Astrocyte of the hippocampus (primary cell): ENCODE measurements around the gene UGGT1.
"Not testable (repeated sequence)": the region's sequence is repeated elsewhere in the genome, so short reads cannot be mapped to it uniquely, and the experiment has no call there.

ENCODE experiments used
- DNase-seq: peaks from one replicate; pipeline ENCODE4 v3.0.0; 2011; ENCODE audit warnings: low read depth, low spot score

The UGGT1 gene

DNA sequence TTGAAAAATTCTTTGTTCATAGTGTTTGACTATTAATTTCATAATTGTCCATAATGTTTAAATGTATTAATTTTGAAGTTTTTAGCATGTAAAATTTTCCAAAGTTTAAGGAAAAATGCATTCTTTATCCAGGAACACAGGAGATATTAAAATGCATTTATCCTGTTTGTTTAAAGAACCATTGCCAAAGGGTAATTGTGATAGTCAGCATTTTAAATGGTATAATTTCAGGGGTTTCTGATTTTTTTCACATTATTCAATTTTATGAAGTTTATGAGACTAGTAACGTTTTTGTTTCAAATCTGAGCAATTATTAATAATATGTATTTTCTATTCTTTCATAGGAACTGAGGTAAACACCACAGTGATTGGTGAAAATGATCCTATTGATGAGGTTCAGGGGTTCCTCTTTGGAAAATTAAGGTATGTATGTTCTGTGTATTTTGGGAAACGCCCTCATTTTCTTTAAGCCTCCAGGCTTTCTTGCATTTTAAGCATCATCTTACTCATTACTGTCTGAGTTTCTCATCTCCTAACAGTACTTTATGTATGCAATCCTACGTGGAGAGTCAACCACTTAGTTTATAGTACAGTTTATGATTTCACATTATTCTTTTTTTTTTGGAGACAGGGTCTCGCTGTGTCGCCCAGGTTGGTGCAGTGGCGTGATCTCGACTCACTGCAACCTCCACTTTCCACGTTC lies 25.1 kb downstream of the UGGT1 start:
- DNase-seq: no peak

DNA sequence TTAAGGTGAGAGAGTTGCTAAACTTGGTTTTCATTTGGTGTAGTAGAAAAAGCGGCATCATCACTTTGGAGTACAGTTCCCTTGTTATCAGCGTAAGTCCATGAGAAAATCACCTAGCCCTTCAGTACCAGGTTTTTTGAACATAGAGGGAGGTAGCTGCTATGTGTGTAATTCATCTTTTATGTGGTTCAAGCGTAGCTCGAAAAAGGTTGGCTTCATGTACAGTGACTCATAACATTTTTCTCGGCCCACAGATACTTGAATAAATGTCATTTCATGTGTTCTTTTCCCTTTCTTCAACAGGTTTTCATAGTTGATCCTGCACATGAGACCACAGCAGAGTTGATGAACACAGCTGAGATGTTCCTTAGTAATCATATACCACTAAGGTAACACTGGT lies 43.6 kb downstream of the UGGT1 start:
- DNase-seq: peak; percentile 76

DNA sequence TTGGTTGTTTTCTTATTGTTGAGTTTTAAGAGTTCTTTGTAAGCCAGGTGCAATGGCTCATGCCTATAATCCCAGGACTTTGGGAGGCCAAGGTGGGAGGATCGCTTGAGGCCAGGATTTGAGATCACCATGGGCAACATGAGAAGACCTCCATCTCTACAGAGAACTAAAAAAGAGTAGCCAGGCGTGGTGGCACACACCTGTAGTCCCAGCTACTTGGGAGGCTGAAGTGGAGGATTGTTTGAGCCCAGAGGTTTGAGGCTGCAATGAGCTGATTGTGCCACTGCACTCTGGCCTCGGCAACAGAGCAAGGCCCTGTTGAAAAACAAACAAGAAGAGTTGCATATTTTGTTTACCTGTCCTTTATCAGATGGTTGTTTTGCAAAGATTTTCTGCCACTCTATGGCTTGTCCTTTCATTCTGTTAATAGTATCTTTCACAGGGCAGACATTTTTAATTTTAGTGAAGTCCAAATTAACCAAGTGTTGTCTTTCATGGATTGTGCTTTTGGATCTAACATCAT lies 46.2 kb downstream of the UGGT1 start:
- no peak for DNase-seq

DNA sequence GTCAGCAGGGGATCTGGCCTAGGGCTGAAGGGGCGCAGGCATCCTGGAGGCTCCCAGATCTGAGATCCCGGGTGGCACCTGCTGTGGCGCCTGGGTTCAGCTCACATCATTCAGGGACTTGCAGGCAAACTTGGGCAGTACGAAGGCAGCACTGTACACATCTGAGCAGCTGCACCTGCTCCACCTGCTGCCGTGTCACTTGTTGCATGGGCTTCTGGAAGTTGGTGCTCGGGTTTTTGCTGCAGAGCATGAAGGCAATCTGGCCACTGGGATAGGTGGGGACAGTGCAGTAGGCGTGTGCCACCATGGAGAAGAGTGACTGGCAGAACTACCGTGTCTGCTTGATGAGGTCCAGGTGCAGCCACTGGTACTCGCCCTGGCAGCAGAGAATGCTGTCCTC lies 48.6 kb downstream of the UGGT1 start:
- no peak for DNase-seq

DNA sequence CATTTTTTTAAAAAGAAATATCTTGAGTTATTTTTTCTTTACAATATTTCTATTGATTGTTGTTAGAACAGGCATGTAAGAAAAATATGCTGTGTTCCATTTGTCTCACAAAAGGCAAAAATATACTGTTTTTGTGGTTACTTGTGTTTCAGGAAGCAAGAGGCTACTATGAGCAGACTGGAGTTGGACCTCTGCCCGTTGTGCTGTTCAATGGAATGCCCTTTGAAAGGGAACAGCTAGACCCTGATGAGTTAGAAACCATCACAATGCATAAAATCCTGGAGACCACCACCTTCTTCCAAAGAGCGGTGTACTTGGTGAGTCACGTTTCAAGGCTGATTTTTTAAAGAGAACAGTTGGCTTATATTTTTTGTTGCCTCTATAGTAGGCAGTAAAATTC lies 54.7 kb downstream of the UGGT1 start:
- peak; percentile 90 for DNase-seq

DNA sequence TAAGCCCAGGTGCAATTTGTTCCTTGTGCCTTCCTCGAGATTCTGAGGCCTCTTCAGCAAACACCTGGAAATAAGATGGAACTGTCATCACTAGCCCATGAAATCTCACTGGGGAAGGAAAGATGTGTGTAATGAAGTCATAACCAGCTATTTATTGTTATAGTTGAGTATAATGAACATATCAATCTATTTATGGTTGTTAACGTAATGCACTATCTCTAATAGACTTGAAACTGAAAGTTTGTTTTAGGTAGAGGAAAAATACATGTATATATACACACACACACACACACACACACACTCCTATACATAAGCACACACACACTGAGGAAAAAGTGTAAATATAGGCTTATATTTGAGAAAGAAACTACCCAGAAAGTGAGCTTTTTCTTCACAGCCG lies 62.8 kb downstream of the UGGT1 start:
- no peak for DNase-seq

DNA sequence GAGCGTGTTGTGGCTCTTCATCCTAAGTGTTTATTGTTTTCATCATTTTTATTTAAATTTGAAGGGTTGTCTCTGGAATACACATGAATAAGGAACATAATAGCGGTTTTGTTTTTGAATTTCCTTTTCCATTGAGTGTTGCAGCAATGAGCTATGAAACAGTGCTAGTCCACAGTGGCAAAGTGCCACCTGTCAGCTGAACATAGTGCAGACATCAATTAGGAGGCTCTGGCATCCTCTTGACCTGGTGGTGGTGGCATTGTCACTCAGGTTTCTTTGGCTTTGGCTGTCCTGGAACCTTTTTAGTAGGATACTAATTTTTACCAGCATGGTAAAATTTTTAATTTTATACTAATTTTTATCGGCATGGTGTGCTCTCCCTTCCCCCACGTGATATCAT lies 63.2 kb downstream of the UGGT1 start:
- no peak for DNase-seq

DNA sequence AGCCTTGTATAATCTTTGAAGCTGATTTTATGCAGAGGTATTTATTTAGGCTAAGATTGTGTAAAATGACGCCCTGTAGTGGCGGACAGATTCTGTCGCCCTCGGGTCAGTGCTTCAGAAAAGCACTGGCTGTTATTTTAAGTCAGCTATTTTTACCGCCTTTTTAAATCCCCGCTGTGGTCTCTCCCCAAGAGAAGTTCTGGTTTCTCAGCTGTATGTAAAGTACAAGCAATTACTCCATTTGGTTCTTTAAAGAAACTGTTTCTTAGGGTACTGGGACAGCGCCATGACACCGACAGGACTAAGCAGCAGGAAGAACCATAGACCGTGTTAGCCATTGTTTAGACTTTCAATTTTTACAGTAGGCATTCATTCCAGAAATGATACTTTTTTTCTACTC lies 65.0 kb downstream of the UGGT1 start:
- no peak for DNase-seq

DNA sequence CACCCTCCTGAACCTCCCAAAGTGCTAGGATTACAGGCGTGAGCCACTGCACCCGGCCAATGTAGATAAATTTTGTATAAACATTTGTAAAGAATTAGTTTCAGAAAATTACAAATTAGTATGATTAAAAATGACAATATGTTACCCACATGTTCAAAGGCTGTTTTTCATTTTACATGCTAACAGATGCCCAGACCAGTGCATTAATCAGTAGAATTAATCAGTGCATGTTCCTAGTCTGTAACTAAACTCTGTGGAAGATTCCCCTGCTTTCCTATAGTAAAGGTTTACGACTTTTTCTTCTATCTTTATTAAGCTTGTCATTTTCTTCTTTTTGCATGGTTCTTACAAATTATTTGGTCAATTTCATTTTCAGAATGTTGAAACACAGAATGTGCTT lies 65.8 kb downstream of the UGGT1 start:
- no peak for DNase-seq

DNA sequence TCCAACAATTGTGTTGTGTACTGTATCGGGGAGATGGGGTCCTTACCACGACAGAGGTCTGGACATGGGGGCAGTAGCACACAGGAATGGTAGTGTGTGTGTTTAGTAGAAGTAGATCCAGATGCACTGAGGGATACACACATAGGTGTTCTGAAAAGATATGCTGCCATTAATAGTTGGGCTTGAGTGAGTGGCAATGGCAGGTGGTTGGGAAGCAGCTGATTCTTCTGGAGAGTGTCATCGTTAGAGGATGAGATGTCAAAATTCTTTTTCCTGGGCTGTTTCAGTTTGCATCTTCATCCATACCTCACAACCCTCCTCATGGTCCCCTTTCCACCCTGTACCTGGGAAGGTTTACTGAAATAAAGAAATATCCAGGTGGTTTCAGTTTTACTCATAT lies 66.6 kb downstream of the UGGT1 start:
- no peak for DNase-seq

DNA sequence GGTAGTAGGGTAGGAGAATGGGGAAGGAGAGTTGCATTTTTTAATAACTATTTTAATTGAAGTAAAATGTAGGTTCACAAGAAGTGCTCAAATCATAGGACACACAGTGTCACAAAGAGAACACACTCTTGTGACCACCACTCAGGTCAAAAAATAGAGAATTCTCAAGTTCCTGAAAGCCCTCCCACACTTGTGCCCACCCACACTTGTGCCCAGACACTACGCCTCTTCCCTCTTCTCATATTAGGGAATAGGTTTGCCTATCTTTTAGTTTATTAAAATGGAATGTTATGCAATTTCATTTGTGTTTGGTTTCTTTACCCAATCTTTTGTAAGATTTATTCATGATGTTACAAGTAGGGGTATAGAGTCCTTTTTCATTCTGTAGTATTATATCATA lies 67.2 kb downstream of the UGGT1 start:
- no peak for DNase-seq

DNA sequence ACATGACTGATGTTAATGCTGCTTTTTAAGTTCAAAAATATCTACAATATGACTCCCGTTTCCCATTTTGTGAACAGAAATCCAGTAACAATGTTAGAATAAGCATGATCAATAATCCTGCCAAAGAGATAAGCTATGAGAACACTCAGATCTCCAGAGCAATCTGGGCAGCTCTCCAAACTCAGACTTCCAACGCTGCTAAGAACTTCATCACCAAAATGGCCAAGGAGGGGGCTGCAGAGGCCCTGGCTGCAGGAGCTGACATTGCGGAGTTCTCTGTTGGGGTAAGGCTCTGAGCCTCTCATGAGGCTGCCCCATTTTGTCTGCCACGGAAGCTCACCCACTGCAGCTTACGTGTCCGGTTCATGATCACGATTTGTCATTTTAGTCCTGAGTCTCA lies 68.4 kb downstream of the UGGT1 start:
- no peak for DNase-seq

DNA sequence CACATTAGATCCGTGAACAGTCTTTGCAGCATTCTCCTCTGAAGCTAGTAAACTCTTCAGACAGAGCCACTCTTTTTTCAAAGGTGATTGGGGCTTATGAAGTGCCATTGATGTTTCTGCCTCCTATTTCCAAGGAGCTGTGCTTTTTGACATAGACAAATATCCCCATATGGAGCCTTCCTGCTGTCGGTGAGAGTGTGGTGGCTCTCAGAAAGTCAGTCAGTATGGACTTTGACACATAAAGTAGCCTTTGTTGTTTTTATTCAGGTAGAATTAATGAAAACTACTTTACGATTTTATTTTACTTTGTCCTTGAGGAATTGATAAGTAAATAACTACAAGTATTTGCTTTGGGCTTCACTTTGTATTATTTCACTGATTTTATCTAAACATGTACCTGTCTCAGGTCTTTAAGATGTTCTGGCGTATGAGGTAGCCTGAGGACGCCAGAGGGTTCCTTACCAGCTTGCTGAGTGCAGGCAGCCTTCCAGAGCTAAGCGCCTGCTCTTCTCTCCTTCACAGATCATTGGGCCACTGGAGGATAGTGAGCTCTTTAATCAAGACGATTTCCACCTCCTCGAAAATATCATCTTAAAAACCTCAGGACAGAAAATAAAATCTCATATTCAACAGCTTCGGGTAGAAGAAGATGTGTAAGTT lies 69.7 kb downstream of the UGGT1 start:
- no peak for DNase-seq

DNA sequence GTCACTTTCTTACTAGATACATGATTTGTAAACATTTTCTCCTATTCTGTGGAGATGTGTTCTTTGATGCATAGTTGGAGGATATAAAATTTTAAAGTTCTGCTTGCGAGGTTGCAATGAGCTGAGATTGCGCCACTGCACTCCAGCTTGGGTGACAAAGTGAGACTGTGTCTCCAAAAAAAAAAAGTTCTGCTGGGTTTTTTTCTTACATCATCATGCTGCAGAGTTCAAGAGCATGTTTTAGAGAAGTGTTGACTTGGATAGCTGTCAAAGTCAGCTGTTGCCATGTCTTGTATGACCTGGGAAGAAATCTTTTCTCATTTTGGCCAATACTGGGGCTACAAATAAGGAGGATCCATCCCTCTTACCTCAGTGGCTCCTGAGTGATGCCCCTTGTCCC lies 71.3 kb downstream of the UGGT1 start:
- DNase-seq: no peak

DNA sequence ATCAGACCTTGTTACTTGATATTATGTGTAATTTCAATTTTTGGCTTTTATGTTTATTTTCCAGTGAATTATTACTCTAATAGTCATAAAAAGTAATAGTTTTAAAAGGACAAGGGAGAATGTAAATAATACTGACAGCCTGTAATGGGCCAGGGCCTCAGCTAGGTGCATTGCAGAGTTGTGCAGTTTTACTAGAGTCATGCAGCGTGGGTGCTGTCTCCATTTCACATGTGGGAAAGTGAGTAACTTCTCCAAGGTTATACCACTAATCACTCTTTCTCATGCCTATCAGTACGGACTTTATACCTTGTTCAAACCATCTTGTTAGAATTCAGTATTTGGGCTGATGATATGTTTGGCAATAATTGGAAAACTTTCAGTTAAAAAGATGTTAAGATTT lies 73.3 kb downstream of the UGGT1 start:
- no peak for DNase-seq

DNA sequence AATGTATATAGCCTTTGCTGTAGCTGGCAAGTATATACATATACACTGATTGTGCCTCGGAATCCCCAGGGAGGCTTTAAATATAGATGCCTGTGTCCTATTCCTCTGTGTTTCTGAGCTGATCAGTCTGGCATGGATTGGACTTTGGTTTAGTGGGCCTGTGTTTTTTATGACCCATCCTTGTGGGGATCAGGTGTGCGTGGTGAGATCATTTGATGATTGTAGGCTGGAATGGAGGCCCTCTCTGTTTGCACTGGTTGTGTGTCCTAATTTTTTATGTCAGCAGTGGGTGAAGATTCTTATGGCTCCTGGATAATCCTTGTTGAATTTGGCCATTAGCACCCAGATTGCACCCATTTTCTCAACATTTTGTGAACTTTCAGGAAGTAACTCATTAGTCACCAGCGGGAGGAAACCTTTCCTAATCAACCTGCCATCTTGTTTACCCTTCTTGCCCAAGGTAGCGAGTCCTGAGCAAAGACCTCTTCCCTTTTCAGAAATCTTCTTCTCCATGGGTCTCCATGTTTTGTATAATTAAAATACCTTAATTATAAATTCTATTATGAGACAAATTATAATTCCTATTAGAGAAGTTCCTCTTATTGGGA lies 75.8 kb downstream of the UGGT1 start:
- no peak for DNase-seq

DNA sequence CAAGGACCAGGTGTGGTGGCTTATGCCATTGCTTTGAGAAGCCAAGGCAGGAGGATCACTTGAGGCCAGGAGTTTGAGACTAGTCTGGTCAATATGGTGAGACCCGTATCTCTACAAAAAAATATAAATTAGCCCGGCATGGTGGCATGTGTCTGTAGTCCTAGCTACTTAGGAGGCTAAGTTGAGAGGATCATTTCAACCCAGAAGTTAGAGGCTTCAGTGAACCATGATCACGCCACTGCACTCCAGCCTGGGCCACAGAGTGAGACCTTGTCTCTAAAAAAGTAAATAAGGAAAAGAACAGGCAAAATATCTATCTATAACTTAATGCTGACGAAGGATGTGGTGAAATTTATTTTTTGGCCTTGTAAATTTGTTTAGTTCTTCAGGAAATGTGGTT lies 78.1 kb downstream of the UGGT1 start:
- DNase-seq: no peak

DNA sequence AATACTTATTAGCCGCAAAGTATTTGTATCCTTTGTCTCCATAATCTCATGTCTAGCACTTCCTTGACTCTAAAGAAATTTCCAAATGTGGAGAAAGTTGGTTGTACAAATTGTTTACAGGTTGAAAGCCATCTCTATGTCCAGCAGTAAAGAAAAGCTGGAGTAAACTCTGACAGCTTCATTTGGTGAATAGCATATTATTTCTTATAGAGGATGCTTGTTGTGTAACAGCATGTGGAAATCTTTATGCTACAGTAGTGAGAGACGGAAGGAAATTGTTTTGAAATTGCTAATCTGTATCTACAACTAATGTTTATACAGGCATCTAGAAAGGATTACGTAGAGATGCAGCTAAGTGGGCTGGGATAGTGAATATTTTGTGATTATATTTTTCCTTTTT lies 78.5 kb downstream of the UGGT1 start:
- DNase-seq: no peak

DNA sequence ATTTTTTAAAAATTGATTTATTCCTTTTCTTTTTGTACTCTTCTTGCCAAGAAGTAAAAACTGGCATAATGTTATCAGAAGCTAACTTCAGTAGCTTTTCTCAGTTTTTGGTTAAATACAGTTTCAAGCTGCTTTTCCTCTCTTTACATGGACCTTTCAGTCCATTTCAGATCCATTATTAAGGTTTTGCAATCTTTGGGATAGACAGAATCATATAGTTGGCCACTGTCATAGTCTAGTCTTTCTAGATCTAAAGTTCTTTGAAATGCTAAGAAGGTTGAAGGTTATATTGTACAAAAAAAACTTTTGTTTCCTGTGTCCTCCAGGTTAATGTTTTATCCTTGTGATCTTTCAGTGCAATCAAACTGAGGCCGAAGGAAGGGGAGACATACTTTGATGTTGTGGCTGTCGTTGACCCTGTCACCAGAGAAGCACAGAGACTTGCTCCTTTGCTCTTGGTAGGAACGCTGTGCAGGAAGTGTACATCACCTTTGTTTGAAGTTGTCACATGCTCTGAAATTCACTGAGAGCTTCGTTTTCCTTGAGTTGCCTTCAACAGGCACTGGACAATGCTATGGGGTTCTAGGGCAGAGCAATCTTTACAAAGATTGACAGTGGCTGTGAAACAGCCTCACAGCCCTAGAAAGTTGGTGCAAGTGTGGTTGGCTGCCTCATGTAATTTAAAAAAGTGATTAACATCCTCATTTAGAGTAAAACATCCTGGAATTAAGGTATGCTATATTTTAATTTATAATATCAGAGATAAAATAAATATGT lies 79.1 kb downstream of the UGGT1 start:
- DNase-seq: no peak

DNA sequence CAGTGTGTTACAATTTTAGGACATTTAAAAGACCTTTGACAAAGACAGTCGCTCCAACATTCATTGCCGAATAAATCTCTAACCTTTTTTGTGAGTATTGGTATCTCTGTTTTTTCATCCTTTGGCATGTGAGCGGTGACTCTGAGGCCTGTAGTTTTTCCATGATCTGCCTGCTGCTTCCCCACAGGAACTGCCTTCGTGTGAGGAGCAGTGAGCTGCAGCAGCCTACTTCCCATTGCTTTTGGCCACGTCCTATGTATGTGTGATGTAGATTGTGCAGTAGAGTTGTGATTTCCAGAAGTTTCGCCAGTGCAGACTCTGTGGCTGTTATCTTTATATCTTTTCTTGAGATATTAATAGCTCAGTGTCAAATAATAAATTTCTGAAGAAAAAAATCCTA lies 79.8 kb downstream of the UGGT1 start:
- DNase-seq: no peak

DNA sequence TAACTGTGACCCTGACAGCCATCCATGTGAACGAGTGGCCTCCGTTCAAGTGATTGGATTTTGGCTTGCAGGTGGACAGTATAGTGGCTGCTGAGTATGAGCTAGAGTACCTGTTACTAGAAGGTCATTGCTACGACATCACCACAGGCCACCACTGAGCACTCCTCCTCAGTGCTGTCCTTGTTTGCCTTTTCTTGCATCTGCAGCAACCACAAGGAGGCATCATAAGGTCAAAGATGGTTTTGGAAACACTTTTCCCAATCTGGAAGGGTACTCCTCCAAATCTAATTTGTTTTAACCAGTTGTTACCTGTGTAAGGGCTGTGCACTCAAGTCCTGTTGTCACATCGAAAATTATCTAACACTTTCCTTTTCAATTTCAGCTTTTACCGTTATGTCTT lies 81.2 kb downstream of the UGGT1 start:
- peak; percentile 9 for DNase-seq

DNA sequence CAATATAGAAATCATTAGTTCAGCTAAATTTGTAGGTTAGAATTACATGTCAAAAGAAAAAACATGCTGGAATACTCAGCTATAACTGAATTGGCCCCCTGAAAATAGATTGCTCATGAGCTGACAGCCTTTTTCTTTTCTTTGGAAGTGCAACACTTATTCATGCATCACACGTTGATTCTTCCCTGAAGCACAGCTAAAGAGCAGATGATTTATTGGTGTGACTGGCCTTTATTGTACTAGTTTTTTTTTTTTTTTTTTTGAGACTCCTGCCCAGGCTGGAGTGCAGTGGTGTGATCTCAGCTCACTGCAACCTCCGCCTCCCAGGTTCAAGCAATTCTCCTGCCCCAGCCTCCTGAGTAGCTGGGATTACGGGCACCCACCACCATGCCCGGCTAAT lies 83.1 kb downstream of the UGGT1 start:
- DNase-seq: not testable (repeated sequence)
